Cardiac ventricle fibroblast (primary cell): ENCODE results near the gene PRDM11. TPM values are rescaled to one million over a fixed set of nuclear protein-coding genes. Genes with fewer than 3 reads are reported as not detected.

Source experiments
- total RNA-seq: library from RNA; depleted of rRNA; stranded (reverse); fragments of >200 nt; gene quantifications from 2 replicates; pipeline ENCODE4 v1.2.3, GENCODE V29; 2015

PRDM11 gene
- 8.3 and 9.9 TPM in 2 replicates for total RNA-seq

DNA sequence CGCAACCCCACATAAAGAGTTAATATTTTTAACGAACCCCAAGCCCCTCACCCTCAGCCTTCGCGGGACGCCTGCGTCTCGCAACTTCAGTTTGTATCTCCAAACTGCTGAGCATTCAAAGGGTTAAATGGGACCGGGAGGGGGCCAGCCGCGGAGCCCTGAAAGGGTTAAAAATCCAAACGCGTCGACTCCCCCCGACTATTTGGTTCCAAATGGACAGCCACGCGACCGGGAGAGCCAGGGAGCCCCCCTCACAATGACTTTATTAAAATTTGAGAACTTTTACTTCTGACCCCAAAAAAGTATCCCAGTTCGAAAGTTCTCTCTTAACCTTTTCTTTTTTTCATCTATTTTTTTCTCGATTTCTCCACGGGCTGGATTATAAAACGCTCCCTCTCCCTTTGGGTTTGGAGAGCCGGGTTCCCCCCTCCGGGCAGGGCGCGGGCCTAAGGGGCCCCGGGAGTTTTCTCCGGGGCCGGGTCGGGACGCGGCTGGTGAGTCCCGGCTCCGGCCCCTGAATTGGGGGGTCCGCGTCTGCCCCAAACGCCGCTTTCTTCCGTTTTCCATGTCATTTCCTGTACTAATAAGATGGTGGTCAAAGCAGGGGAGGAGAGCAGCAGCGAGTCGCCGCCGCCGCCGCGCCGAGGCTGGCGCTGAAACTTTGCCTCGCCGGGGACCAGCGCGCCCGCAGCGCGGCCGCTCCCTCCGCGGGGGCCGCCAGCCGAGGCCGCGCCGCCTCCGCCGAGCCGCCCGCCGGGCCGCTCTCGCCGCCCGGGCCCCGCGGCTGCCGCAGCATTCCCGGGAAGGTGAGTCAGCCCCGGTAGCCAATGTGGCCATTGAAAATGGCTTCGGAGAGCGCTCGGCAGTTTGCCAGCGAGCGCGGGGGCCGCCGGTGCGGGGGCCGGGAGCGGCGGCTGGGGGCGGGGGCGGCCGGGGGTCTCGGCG is at the start of gene PRDM11:
Gene PRDM11, plus strand, starts transcription at position 568 of the 945 bp plus-strand sequence. CDS start 35,128 bp downstream, outside the sequence.

Other genes starting within 250 kb of the PRDM11 start
- gene TP53I11, start 195.8 kb upstream of the PRDM11 start, total RNA-seq, result 115 and 125 TPM in 2 replicates
- gene SYT13, start 139.7 kb downstream of the PRDM11 start, total RNA-seq, result not detected in 2 replicates